A549 (cell line): ENCODE results near the gene WDR62. TPM values are rescaled to one million over a fixed set of nuclear protein-coding genes. Genes with fewer than 3 reads are reported as not detected.

Experiments used
- ATAC-seq, 2 experiments: fragments of 200-7000 bp in 1 of 2; fragments of >200 bp in 1 of 2; cut with Nextera tagmentation in 1 of 2; cut with Tn5 transposase in 1 of 2; 3 replicates each; pipeline versions ENCODE4 v1.8.0 to v1.9.1; 2018 to 2020; ENCODE audit warnings: mild to moderate bottlenecking in 1 of 2, moderate library complexity in 1 of 2
- CTCF ChIA-PET: fragments of 300-600 bp; sonication (Branson Sonifier 250); formaldehyde crosslinking; extraction: SDS; loops from one replicate; lab custom pipeline; 2021; ENCODE audit warnings: antibody characterized with exemption, inconsistent platforms; lab: Yijun Ruan, JAX
- POLR2A ChIA-PET: fragments of 350-600 bp; formaldehyde crosslinking; extraction: SDS; loops from one replicate; lab custom pipeline; 2021; ENCODE audit warnings: antibody characterized with exemption, inconsistent platforms; lab: Yijun Ruan, JAX
- DNase-seq, 2 experiments: peaks; one replicate each; pipeline versions ENCODE4 v3.0.0 to v3.0.0-alpha.2; 2011 to 2016; ENCODE audit warnings: low read depth in 1 of 2, low spot score in 1 of 2
- FAIRE-seq: peaks from 2 replicates; lab custom pipeline; 2011; peaks lifted over from hg19 to GRCh38; lab: Jason Lieb, UNC
- H3K27ac ChIP-seq, 2 experiments: fragments of >200 bp; sonication (Bioruptor Twin); formaldehyde crosslinking; 3 replicates each; pipeline ENCODE4 v1.5.1; 2016 to 2017
- H3K4me1 ChIP-seq: fragments of >200 bp; sonication (Bioruptor Twin); formaldehyde crosslinking; 3 replicates; pipeline ENCODE4 v1.6.1; 2016
- H3K4me2 ChIP-seq: fragments of >200 bp; sonication (Bioruptor Twin); formaldehyde crosslinking; 3 replicates; pipeline ENCODE4 v1.6.1; 2016
- H3K4me3 ChIP-seq: fragments of >200 bp; sonication (Bioruptor Twin); formaldehyde crosslinking; 3 replicates; pipeline ENCODE4 v1.5.1; 2016
- H3K9me3 ChIP-seq: fragments of >200 bp; sonication (Bioruptor Twin); formaldehyde crosslinking; 3 replicates; pipeline ENCODE4 v1.6.1; 2016
- BHLHE40 ChIP-seq: IDR thresholded peaks from 2 replicates; pipeline ENCODE4 v1.6.1; 2012; ENCODE audit warnings: low read depth, low read length, inconsistent platforms
- CBX2 ChIP-seq: fragments of 200-600 bp; sonication (generic); IDR thresholded peaks from 2 replicates; pipeline ENCODE4 v1.6.1; 2016; ENCODE audit warnings: low read depth, mild to moderate bottlenecking, borderline replicate concordance
- CBX8 ChIP-seq: fragments of 200-600 bp; sonication (generic); IDR thresholded peaks from 2 replicates; pipeline ENCODE4 v1.6.1; 2016
- CEBPB ChIP-seq, 2 experiments: fragments of >200 bp in 1 of 2; sonication (Bioruptor Twin) in 1 of 2; formaldehyde crosslinking in 1 of 2; IDR thresholded peaks; 2 replicates each; pipeline ENCODE4 v1.6.1; 2012 to 2016
- CHD2 ChIP-seq: fragments of 150-350 bp; IDR thresholded peaks from 2 replicates; pipeline ENCODE4 v1.6.1; 2014; ENCODE audit warnings: low read length; ENCODE audit not compliant: partially characterized antibody
- FOSL2 ChIP-seq, 2 experiments: fragments of 450-650 bp in 1 of 2; fragments of >200 bp in 1 of 2; sonication (Bioruptor Twin) in 1 of 2; formaldehyde crosslinking; IDR thresholded peaks; 2 replicates each; pipeline versions ENCODE4 v1.5.0 to v1.6.1; 2016 to 2020; ENCODE audit warnings: mild to moderate bottlenecking in 1 of 2, moderate library complexity in 1 of 2
- HEYL ChIP-seq: fragments of 250-450 bp; sonication (Bioruptor Pico); IDR thresholded peaks from 2 replicates; pipeline ENCODE4 v1.8.0; 2021; ENCODE audit warnings: mild to moderate bottlenecking, moderate library complexity
- HOXB5 ChIP-seq: fragments of 250-450 bp; sonication (Bioruptor Pico); IDR thresholded peaks from 2 replicates; pipeline ENCODE4 v1.5.0; 2020; ENCODE audit warnings: mild to moderate bottlenecking, moderate library complexity
- KDM5A ChIP-seq: fragments of 200-600 bp; sonication (generic); IDR thresholded peaks from 2 replicates; pipeline ENCODE4 v1.6.1; 2016; ENCODE audit warnings: antibody characterized with exemption, mild to moderate bottlenecking
- MAZ ChIP-seq: fragments of 150-350 bp; IDR thresholded peaks from 2 replicates; pipeline ENCODE4 v1.6.1; 2014; ENCODE audit warnings: antibody characterized with exemption, low read depth, low read length, borderline replicate concordance
- MYC ChIP-seq: IDR thresholded peaks from 2 replicates; pipeline ENCODE4 v1.6.1; 2012; ENCODE audit warnings: mild to moderate bottlenecking, inconsistent platforms, low read length, improper control_type of control experiment, borderline replicate concordance
- NPAS2 ChIP-seq: fragments of 250-450 bp; sonication (Bioruptor Pico); IDR thresholded peaks from 2 replicates; pipeline ENCODE4 v1.8.0; 2022; ENCODE audit warnings: mild to moderate bottlenecking, moderate library complexity, borderline replicate concordance
- NR3C1 ChIP-seq: fragments of >200 bp; sonication (Bioruptor Twin); formaldehyde crosslinking; IDR thresholded peaks from 3 replicates; pipeline ENCODE4 v1.6.1; 2017
- PHF8 ChIP-seq: fragments of 200-600 bp; sonication (generic); IDR thresholded peaks from 2 replicates; pipeline ENCODE4 v1.6.1; 2016; ENCODE audit warnings: low read depth, mild to moderate bottlenecking, antibody characterized with exemption, moderate library complexity, borderline replicate concordance
- POLR2A ChIP-seq: IDR thresholded peaks from 2 replicates; pipeline ENCODE4 v1.6.1; 2012; ENCODE audit warnings: mild to moderate bottlenecking, low read length
- ZC3H11A ChIP-seq: fragments of 450-650 bp; IDR thresholded peaks from 2 replicates; pipeline ENCODE4 v1.6.1; 2014; ENCODE audit warnings: antibody characterized with exemption, mild to moderate bottlenecking
- ZNF302 ChIP-seq: fragments of 250-450 bp; sonication (Bioruptor Pico); IDR thresholded peaks from 2 replicates; pipeline ENCODE4 v1.9.0; 2021; ENCODE audit warnings: inconsistent platforms, mild to moderate bottlenecking, moderate library complexity
- WGBS: methylation state at CpG from one replicate; pipeline ENCODE4 v1.1.6; 2017; ENCODE audit errors: missing lambda C conversion rate; 5-methylcytosine and 5-hydroxymethylcytosine counted together
- polyA plus RNA-seq, 4 experiments: library from polyadenylated mRNA; depleted of rRNA in 3 of 4; stranded (reverse); fragments of >200 nt; fragmentation: RNase III in 1 of 4; extraction: RNeasy Plus Mini Kit Qiagen cat#74134 plus additional on column Dnase treatment in 1 of 4; gene quantifications; 2 replicates in 3 of 4; 3 replicates in 1 of 4; pipeline ENCODE4 v1.2.3, GENCODE V29; 2011 to 2017
- TF ChIP-seq, protein P1 (sequence below): fragments of >200 bp; sonication (Bioruptor Twin); formaldehyde crosslinking; IDR thresholded peaks from 3 replicates; pipeline ENCODE4 v1.6.1; 2016
- TF ChIP-seq, protein P2 (sequence below): fragments of 200-600 bp; sonication (generic); IDR thresholded peaks from 2 replicates; pipeline ENCODE4 v1.6.1; 2016; ENCODE audit warnings: antibody characterized with exemption, mild to moderate bottlenecking, moderate library complexity
- TF ChIP-seq, protein P3 (sequence below): fragments of >200 bp; sonication (Bioruptor Twin); formaldehyde crosslinking; IDR thresholded peaks from 3 replicates; pipeline ENCODE4 v1.5.1; 2016

The WDR62 gene
- polyA plus RNA-seq, 2 of the 4 experiments (the other 2 are of a cell fraction), result 15.5 to 32.9 TPM

DNA sequence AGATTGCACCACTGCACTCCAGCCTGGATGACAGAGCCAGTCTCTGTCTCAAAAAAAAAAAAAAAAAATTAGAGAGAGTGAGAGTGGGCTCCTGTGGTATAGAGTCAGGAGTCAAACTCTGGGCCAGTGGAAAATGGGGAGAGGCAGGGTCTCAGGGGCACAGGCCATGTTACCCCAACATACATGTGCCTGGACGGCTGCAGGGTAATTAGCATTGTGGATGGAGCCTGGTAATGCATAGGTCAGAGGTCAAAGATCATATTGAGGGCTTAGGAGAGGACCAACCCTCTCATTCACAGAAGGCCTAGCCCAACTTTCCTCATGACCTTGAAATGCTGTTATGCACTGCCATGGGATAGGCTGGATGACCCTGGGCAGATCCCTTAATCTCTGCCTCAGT, 29.2 kb upstream of the WDR62 start (continued):
- TF ChIP-seq HEYL, result no peak

DNA sequence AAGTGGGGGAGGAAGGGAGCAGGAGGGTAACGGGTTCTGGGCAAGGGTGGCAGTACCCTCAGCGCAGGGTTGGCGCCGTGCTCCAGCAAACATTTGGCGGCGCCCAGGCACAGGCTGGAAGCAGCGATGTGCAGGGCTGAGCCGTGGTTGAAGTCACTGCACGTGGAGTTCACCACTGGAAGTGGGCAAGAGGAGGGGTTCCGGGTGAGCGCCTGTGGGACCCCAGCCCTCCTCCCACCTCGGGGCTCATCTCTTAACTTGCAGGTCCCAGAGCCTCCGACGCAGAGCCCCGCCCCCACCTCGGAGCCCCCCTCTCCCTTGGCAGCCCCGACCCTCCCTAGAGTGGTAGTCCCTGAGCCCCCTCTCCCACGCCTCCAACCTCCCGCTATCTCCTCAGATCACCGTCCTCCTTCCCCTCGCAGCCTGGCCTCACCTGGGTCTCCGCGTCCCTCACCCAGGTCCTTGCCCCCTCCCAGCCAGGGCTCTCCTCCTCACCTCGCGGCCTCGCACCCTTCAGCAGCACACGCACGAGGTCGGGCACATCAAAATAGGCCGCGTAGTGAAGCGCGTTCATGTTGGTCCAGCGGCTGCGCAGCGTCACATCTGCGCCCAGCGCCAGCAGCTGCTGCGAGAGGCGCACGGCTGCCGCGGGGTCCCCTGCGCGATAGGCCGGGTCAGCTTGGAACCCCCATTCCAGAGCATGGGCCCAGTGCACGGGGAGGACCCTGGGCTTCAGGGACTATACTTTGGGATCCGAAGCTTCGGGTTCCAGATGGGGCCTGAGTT, 28.4 kb upstream of the WDR62 start:
- ATAC-seq, result no peak
- Histone ChIP-seq H3K27ac (no peak overlapping the region), H3K9me3 (no peaks in the 10 kb centered on the region), H3K4me2 (no peak overlapping the region), H3K4me1 (no peaks in the 10 kb centered on the region), H3K4me3 (no peak overlapping the region)
- TF ChIP-seq PHF8 (no peak), CBX2 (no peak), CHD2 (no peak), HOXB5 (CRISPR knock-in tag) (no peak), NR3C1 (no peak), MAZ (no peak), KDM5A (no peak), ZNF302 (no peak), BHLHE40 (no peak), POLR2A (no peak), CEBPB (IDR thresholded peaks at IDR 0.05) (no peak), CBX8 (no peak), MYC (no peak), ZC3H11A (no peak), NPAS2 (no peak), FOSL2 (IDR thresholded peaks at IDR 0.05) (no peak), FOSL2 (CRISPR knock-in tag; IDR thresholded peaks at IDR 0.05) (no peak)
- TF ChIP-seq, protein P1, sequence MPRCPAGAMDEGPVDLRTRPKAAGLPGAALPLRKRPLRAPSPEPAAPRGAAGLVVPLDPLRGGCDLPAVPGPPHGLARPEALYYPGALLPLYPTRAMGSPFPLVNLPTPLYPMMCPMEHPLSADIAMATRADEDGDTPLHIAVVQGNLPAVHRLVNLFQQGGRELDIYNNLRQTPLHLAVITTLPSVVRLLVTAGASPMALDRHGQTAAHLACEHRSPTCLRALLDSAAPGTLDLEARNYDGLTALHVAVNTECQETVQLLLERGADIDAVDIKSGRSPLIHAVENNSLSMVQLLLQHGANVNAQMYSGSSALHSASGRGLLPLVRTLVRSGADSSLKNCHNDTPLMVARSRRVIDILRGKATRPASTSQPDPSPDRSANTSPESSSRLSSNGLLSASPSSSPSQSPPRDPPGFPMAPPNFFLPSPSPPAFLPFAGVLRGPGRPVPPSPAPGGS, result no peak
- TF ChIP-seq, protein P2, sequence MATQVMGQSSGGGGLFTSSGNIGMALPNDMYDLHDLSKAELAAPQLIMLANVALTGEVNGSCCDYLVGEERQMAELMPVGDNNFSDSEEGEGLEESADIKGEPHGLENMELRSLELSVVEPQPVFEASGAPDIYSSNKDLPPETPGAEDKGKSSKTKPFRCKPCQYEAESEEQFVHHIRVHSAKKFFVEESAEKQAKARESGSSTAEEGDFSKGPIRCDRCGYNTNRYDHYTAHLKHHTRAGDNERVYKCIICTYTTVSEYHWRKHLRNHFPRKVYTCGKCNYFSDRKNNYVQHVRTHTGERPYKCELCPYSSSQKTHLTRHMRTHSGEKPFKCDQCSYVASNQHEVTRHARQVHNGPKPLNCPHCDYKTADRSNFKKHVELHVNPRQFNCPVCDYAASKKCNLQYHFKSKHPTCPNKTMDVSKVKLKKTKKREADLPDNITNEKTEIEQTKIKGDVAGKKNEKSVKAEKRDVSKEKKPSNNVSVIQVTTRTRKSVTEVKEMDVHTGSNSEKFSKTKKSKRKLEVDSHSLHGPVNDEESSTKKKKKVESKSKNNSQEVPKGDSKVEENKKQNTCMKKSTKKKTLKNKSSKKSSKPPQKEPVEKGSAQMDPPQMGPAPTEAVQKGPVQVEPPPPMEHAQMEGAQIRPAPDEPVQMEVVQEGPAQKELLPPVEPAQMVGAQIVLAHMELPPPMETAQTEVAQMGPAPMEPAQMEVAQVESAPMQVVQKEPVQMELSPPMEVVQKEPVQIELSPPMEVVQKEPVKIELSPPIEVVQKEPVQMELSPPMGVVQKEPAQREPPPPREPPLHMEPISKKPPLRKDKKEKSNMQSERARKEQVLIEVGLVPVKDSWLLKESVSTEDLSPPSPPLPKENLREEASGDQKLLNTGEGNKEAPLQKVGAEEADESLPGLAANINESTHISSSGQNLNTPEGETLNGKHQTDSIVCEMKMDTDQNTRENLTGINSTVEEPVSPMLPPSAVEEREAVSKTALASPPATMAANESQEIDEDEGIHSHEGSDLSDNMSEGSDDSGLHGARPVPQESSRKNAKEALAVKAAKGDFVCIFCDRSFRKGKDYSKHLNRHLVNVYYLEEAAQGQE, result no peak
- TF ChIP-seq, protein P3, sequence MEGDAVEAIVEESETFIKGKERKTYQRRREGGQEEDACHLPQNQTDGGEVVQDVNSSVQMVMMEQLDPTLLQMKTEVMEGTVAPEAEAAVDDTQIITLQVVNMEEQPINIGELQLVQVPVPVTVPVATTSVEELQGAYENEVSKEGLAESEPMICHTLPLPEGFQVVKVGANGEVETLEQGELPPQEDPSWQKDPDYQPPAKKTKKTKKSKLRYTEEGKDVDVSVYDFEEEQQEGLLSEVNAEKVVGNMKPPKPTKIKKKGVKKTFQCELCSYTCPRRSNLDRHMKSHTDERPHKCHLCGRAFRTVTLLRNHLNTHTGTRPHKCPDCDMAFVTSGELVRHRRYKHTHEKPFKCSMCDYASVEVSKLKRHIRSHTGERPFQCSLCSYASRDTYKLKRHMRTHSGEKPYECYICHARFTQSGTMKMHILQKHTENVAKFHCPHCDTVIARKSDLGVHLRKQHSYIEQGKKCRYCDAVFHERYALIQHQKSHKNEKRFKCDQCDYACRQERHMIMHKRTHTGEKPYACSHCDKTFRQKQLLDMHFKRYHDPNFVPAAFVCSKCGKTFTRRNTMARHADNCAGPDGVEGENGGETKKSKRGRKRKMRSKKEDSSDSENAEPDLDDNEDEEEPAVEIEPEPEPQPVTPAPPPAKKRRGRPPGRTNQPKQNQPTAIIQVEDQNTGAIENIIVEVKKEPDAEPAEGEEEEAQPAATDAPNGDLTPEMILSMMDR, result no peak
- ChIA-PET CTCF (interaction anchor here (1.1 kb wide), 1 partner anchor 42 kb away, joined by 3 read pairs; no protein-coding TSS in a partner anchor), POLR2A (no interaction called here)
- no peak for DNase-seq
- WGBS, result 91% methylated on average over 49 of the region's 49 CpGs
- no peak for FAIRE-seq
